ENCODE results near the gene EZH1.
"Not testable (repeated sequence)": the region's sequence is repeated elsewhere in the genome, so short reads cannot be mapped to it uniquely, and the experiment has no call there.

Gene EZH1

GRCh38 chr17:42680331-42680808 is 64.5 kb downstream of the EZH1 start:
- no peak for DNase-seq

- peak; percentile 64 to 75 for DNase-seq
Measured at GRCh38 chr17:42679492-42680330, 65.1 kb downstream of the EZH1 start.

GRCh38 chr17:42678951-42679491 is 65.8 kb downstream of the EZH1 start:
- peak; percentile 73 to 80 for DNase-seq

DNA sequence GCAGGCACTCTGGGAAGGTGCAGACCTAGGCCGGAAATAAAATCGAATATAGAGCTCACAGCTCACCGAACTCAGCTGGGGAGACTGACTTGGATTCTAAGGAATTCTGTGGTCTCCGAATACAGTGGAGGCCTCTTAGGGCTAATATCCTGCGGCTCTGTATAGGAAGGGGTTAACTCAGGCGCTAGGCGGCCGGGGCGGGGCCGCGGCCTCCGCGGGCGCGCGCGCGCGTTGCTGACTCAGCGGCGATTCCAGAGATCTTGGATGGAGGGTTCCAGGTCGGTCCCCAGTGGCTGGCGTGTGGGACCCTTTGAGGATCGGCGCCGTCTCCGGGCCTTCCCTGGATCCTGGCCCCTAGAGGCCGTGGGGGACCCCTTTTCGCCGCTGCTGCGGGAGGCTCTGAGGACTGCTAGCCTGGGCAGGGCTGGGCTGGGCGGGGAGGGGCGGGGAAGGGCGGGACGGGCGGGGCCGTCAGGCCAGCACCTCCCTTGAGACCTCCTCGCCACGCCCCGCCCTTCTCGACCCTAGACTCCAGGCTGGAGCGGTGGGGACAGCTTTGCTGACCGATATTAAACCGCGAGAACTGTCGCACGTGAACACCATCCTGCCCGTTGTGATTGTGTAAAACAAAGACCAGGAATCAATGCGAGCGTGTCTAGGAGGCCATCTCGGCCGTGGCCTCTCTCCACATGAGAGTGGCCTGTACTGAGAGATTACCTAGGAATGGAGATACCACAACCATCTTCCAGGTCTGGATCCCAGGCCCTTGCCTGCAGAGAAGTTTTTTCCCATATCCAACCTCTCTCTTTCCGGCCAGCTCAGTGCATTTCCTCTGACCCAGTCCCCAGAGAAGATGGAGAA is 66.7 kb downstream of the EZH1 start:
- DNase-seq = peak; percentile 69 to 79

DNA sequence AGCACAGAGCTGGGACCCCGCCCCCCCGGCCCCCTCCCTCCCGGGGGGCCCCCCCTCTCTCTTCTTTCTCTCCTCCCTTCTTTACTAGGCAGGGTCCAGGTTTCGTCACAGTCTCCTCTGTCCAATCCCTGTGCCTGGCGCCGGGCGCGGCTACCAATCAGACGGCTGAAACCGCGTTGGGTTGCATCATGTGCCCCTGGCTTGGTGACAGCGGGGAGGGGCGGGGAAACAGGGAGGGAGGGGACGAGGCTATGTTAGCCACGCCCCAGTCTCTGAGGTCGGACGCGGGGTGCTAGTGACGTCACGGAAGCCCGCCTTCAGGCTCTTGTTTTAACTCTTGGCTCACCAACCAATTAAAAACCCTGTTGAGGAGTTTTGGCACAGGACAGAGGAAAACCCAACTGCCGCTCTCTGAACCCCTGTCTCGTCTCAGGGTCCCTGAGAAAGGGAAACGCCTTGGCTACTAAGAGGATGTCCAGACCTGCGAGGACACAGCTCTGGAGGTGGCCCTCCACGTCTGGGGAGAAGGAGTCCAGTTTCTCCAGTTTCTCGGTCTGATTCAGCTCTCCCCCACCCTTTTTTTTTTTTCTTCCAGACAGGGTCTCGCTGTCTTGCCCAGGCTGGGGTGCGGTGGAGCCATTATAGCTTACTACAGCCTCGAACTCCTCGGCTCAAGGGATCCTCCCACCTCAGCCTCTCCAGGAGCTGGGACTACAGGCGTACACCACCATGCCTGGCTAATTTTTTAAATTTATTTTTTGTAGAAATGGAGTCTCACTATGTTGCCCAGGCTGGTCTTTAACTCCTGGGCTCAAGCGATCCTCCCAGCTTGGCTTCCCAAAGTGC is 67.6 kb downstream of the EZH1 start:
- DNase-seq = peak; percentile 98 to 100

GRCh38 chr17:42676424-42677011 is 68.3 kb downstream of the EZH1 start, which contains the start of gene PLEKHH3:
Gene PLEKHH3, minus strand, starts transcription at chr17:42676994. Its CDS starts 431 bp downstream, at chr17:42676563.
- DNase-seq = no peak

DNA sequence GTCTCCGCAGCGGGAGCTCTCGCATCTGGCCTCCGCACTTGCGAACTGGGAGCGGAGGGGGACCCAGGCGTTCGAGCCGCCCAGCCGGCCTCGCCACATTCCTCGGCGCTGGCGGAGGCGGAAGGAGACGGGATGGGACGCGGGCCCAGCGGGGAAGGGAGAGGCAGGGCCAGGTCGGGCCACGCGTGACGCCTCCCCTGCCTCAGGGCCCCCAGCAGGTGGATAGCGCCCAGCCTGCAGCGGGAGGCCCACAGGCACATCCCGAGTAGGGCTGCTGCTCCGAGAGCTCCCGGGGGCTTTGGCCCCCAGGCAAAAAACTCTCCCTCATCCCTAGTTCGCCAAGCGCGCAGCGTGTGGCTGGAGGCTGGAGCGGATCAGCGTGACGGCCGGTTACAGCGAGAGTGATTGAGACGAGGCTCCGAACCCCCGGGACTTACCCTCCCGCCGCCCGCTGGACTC is 68.8 kb downstream of the EZH1 start:
- no peak for DNase-seq

- DNase-seq = no peak
Measured at GRCh38 chr17:42675348-42675964, 69.4 kb downstream of the EZH1 start.

- no peak for DNase-seq
Measured at GRCh38 chr17:42674755-42675347, 70.0 kb downstream of the EZH1 start.

- peak in 1 of 2 donors; percentile 30 for DNase-seq
Measured at GRCh38 chr17:42673885-42674754, 70.7 kb downstream of the EZH1 start.

- DNase-seq = no peak
Measured at GRCh38 chr17:42673266-42673884, 71.5 kb downstream of the EZH1 start.

GRCh38 chr17:42672038-42672437 is 72.8 kb downstream of the EZH1 start:
- DNase-seq = no peak

- DNase-seq = no peak
Measured at GRCh38 chr17:42670789-42671657, 73.8 kb downstream of the EZH1 start.

DNA sequence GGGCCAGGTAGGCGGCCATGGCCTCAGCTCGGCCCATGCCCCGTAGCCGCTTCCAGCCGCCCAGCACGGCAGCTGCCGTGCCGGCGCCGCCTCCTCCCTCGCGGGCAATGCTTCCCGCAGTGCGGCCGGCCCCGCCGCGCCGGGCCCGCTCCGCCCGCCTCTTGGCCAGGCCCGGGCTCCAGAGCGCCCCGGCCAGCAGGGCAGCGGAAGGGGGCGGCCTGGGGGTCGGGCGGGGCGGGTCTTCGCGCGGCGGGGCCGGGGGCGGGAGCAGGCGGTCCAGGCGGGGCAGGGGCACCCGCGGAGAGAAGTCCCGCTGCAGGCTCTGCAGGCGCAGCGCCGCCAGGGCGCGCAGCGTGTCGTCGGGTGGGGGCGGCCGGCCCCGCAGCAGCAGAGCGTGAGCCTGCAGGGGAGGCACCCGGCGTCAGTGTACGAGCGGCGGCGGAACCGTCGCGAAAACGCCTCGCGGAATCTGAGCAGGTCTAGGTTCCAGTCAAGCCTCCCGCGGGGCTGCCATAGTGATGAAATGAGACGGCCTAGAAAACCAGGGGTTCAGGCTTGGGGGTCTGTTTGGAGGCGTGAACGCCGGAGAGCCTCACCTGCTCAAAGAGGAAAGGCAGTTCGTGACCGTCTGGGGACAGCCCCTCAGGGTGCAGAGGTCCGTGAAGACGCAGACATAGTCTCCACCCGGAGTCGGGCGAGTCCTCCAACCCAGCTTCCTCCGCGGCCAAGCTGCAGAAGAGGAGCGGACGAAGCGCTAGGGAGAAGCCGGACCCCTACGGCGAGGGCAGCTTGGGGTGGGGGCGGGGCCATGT is 74.7 kb downstream of the EZH1 start:
- no peak for DNase-seq

- no peak for DNase-seq
Measured at GRCh38 chr17:42669705-42669976, 75.2 kb downstream of the EZH1 start.

GRCh38 chr17:42667088-42667951 is 77.5 kb downstream of the EZH1 start:
- DNase-seq = peak; percentile 43 to 74

DNA sequence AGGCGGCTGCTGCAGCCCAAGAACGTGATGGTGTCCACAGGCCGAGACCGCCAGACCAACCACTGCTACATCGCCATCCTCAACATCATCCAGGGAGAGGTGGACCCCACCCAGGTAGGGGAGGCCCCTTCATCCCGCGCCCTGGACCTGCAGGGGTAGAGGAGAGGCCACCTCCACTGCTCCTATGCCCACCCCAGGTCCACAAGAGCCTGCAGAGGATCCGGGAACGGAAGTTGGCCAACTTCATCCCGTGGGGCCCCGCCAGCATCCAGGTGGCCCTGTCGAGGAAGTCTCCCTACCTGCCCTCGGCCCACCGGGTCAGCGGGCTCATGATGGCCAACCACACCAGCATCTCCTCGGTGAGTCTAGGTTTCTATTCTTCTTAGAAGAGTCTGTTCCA is 78.7 kb downstream of the EZH1 start:
- not testable (repeated sequence) for DNase-seq
